DMS153 treated with DMSO at 0.1 percent for 48 hours (cell line): ENCODE results near the gene ALG3.

ENCODE experiments used
- DNase-seq: peaks from one replicate; lab custom pipeline; 2025; ENCODE audit not compliant: unreplicated experiment; lab: John Stamatoyannopoulos, UW

The ALG3 gene

DNA sequence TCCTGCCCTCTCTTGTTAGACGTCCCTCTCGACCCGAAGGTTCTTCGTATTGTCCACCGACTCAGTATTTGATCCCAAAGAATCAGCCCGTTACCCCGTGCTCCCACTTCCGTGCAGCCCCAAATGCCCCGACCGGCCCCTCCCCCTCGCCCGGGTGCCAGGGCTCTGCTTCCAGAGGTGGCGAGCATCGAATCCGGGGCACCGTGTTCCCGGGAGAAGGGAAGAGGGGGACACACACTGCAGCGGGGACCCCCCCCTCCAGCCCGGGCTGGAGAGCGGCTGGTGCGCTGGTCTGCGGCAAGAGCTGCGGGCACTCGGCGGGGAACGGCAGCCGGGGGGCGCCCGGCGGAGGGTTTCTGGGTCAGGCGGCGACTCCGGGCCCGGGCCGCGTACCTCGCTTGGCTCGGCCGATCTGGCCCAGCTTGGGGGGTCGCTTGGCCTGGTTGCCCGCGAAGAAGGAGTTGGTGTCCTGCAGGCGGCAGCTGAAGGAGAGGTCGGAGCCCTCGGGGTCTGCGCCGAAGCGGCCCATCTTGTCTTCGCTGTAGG is 12.0 kb upstream of the ALG3 start:
- DNase-seq: no peak

DNA sequence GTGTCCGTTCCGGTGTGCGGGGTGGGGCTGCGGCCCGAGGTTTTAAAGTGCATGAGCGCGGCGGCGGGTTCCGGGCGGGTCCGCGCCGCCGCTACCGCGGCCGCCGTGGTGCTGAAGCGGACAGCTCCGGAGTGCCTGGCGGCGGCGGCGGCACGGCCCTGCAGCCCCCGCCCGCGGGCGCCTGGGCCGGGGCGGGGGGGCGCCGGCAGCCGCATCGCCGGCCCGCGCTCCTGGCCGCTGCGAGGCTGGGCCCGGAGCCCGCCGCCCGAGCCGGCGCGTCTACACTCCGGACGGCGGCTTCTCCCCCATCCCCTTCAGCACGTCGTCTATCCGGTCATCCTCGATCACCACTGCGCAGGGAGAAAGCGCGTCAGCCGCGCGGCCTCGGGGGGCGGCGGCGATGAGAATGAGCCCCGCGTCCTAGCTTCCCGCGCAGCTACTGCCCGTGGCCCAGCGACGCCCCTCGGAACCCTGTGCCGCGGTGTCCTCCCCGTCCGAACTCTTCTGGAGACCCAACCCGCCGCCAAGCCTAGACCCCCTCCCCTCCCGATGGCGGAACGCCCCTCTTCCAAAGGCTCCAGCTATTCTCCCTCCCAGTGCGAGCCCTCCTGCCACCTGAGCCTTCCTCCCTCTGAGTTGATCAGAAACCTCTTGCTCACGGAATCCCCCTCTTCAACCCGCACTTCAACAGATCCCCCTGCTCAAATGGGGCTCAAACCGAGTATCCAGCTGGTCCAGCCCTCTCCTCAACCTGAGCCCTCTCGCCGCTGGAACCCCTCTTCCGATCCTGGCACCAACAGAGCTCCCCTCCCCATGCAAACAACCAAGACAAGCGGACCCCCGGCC is 11.3 kb upstream of the ALG3 start:
- DNase-seq: no peak

DNA sequence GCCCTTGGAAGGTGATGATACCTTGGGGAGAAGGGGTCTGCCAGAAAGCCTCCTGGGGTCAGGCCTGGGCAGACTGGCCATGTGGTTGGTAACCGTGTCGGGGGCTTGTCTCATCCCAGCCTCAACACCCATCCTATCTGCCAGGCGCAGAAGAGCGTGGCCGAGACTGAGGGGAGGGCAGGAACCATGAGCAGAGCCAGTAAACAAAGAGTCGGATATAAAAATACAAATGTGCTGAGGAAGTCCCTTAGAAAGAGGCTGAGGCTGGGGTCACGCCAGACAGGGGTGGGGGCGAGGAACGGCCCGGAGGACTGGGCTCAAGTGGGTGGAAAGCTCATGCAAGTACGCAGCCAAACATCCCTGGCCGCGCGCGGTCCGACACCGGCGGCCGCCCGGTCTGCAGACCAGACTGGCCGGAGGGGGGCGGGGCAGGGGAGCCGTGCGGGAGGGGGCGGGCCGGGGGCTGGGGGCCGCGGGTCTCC is 10.7 kb upstream of the ALG3 start:
- DNase-seq: no peak

DNA sequence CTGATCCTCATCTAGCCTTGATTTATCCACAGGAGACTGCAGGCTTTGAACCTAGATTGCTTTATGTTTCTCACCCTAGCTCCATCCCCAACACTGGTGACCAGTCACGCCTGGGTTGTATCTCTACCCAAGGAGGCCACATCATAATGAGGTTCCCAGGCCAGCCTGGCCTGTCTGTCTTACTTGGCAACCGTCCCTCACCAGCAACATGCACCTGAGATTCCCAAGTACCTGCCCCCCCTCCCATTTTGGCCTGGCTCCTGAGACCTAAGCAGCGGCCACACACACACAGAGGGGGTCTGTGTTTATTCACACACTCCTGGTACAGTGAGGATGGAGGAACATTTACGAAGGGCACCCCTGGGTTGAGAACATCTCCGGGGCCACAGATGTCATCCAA is 10.2 kb upstream of the ALG3 start:
- no peak for DNase-seq

DNA sequence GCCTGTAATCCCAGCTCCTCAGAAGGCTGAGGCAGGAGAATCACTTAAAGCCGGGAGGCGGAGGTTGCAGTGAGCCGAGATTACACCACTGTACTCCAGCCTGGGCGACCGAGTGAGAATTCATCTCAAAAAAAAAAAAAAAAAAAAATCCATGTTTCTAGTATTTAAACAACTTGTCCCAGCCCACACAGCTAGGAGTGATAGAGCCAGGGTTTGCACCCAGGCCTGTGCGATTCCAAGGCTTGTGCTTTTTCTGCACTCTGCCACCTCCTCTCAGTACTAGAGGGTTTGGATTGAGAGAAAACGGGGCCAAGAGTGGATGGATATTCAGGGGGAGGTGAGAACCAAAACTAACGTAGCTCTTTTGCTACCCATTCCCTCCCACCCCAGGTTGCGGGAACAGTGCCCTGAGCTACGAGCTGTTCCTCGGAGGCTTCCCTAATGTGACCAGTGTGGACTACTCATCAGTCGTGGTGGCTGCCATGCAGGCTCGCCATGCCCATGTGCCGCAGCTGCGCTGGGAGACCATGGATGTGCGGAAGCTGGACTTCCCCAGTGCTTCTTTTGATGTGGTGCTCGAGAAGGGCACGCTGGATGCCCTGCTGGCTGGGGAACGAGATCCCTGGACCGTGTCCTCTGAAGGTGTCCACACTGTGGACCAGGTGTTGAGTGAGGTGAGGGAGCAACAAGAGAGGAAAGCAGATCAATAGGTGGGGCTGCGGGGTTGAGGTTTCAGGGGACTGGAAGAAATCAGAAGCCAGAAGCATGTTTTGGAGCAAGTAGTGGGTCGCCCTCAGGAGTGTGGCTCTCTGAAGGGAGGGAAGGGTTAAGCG is 8.5 kb upstream of the ALG3 start:
- DNase-seq: no peak

DNA sequence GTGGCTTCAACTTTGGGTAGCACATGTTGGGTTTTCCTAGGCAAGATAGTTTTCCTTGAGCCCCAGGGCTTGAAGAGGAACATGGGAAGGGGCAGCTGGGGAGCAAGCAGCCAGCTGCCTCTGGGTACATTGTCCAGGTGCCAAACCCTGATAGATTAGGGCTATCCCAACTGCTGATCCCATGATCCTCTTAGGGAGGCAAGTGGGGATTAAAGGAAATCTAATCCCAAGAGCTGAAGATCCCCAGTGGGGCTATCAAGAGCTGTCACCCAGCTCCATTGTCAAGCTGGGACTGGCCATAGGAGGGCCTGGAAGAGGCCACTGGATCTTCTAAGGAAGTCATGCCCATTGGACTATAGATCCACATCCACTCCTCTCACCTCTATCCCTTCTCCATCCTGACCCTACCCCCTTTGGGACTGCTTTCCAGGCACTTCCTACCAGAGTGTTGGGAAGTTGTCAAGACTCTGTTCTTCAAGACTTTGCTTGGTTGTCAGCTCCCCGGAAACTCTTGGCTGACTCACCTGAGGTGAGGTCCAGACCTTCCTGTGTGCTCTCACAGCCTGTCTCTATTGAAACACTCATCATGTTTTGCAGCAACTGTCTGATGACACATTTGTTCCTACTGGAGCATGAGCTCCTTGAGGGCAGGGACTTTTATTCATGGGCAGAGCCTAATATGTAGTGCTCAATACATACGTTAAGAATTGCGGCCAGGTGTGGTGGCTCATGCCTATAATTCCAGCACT is 6.7 kb upstream of the ALG3 start:
- DNase-seq: no peak

DNA sequence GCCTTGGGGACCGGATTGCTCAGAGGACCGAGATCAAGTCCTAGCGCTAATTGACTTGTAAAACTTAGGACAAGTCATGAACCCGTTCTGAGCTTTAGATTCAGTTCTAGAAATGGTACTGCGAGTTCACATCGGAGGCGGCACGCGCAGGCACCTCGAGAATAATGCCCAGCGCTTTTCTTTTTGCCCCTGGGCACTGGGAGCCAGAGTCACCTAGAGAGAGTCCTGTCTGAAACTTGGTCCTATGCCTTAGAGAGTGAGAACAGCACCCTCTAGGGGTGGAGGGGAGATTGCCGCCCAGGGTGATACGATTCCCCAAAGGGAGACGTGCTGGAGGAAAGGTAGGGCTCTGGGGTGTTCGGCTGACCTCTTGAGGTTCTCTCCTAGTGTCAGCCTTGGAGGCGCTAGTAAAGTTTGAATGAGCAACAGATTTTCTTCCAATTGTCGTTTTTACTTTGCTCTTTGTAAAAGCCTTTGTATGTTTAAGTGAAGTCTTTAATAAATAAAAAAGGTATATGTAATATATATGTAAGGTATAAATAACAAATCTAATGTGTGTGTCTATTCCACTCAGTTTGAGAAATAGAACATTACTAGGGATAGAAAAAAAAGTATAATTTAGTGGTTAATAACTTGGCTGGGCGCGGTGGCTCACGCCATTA is 1.5 kb upstream of the ALG3 start:
- DNase-seq: peak; percentile 91

DNA sequence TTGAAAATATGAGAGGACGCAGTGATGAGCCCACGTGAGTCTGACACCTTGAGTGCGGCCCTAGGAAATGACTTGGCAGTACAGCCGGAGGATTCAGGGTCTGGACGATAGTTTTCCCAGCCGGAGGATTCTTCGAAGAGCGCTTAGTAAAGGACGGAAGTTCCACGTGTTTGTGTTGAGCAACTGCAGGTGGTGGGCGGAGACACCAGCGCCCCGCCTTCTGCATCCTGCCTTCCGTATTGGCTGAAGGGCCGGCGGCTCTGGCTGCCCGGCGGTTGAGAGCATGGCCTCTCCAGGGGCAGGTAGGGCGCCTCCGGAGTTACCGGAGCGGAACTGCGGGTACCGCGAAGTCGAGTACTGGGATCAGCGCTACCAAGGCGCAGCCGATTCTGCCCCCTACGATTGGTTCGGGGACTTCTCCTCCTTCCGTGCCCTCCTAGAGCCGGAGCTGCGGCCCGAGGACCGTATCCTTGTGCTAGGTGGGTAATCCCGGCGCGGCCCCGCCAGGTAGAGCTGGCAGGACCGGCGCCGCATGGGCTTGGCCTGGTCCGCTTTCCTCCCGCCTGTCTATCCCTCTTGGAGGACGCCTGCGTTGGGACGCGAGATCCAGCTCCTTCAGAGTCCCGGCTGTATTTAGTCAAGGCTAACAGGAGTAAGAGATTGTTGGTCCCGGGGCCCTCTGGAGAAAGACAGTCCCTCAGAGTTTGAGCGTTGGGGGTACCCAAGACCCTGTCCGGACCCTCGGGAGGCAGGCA is 827 bp upstream of the ALG3 start, which contains the start of gene EEF1AKMT4:
TSS of gene EEF1AKMT4 (plus strand) at position 261 of the 755 bp plus-strand sequence. CDS start at position 284, 23 bp downstream.
- peak; percentile 94 for DNase-seq

DNA sequence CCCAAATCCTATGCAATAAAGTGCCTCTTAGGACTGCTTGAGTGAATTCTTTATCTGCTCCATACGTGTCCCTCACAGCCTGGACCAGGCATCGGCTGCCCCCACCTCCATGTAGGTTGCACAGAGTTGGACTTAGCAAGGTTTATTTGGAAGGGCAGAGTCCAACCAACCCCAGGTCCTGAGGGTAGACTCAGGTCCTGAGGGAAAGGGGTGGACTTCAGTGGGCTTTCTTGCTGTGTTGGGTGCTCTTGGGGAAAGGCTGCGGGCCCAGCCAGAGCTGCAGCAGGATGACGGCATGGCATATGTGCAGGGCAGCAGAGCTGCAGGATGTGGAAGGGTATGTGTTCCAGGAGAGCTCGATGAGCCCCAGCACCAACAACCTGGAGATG is 6.5 kb downstream of the ALG3 start:
- DNase-seq: no peak

DNA sequence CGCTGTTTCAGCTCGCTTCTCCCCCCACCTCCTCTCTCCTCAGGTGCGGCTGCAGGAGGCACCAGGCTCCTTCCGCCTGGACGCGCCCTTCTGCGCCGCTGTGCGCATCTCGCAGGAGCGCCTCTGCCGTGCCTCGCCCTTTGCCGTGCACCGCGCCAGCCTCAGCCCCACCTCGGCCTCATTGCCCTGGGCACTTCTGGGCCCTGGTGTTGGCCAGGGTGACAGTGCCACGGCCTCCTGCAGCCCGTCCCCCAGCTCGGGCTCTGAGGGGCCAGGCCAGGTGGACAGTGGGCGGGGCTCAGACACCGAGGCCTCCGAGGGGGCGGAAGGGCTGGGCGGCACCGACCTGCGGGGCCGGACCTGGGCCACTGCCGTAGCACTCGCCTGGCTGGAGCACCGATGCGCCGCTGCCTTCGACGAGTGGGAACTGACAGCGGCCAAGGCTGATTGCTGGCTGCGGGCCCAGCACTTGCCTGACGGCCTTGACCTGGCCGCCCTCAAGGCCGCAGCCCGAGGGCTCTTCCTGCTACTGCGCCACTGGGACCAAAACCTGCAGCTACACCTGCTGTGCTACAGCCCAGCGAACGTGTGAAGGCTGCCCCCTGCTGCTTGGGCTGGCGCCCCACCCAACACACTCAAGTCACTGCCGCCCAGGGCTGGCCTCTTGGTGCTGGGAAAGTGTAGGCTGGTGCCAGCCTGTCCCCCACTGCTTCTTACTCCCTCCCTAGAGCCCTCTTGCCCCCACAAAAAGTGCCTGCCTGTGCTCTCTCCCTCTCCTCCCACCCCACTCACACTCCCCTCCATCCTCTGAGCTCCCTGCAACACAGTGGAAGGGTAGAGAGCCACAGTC is 7.1 kb downstream of the ALG3 start:
- DNase-seq: peak; percentile 76

DNA sequence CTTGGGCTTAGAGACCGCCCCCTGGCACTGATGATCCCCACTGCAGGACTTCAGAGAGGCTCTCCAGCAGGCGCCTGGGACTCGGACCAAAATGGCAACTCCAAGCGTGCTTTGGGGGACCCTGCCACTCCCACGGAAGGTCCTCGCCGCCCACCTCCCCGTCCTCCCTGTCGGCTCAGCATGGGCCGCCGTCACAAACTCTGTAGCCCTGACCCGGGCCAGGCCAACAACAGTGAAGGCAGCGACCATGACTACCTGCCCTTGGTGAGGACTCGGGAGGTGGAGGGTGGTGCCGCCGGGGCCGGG is 7.7 kb downstream of the ALG3 start:
- DNase-seq: no peak

DNA sequence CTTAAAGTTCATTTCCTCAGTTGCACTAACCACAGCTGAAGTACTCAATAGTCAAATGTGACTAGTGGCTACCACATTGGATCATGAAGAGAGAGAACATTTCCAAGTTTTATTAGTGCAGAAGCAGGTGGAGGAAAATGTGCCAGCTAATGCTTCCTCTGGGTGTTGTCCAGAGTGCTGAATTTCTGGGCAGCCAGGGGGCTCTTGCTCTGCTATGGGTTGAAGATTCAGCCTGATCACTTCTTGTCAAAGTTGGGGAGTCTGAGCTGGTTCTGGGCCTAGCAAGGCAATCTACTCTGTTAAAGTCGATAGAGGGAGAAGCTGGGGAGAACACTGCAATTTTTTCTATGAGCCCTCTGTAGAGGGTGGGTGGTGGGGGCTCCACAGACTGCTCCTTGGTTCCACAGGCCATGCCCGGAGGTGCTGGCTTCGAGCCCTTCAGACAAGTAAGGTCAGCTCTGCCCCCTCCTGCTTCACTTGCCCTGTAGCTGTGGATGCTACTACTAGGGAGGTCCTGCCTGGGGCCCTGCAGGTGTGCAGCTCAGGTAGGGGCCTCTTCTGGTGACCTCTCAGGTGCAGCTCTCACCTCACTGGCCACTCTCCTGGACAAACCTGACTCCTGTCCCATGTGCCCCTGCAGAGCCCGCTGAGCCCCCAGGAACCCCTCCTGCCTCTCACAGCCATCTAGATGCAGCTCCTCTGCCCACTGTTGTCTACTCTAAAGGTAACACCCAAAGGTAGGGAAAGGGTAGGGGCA is 8.2 kb downstream of the ALG3 start:
- no peak for DNase-seq

DNA sequence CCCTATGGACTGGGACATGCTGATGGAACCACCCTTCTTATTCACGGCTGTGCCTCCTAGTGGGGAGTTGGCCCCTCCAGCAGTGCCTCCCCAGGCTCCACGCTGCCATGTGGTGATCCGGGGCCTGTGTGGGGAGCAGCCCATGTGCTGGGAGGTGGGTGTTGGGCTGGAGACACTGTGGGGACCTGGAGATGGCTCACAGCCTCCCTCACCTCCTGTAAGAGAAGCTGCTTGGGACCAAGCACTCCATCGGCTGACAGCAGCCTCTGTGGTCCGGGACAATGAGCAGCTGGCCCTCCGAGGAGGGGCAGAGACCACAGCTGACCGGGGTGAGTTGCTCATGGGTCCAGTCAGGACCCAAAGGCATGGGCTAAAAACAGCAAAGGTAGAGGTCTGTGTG is 9.1 kb downstream of the ALG3 start:
- no peak for DNase-seq

DNA sequence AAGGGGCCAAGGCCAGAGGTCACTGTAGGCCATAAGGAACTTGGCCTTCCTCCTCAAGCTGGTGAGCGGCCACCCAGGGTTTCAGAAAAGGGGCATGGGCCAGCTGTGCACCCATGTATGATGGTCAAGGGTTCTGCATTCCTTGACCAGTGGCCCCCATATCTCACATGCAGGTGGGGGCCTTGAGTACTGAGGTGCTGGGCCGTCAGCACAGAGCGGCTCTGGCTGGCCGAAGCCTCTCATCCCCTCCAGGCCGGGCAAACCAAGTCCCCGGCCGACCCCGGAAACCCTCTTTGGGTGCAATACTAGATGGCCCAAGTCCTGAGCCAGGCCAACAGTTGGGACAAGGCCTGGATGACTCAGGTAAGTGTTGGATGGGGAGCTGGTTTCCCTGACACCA is 9.5 kb downstream of the ALG3 start:
- DNase-seq: no peak

DNA sequence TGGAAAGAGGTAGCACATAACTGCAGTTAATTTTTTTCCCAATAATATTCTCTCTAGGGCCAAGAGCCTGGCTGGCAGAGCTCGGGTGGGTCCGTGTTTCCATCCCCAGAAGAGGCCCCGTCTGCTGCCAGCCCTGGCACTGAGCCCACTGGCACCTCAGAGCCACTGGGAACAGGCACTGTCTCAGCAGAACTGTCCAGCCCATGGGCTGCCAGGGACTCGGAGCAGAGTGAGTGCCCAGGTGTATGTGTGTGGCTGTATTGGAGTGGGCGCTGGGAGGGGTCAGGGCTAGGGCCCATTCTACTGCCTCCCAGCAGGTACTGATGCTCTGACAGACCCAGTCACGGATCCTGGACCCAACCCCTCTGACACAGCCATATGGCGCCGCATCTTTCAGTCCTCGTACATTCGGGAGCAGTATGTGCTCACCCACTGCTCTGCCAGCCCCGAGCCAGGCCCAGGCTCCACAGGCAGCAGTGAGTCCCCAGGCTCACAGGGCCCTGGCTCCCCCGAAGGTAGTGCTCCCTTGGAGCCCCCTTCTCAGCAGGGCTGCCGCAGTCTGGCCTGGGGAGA is 10.4 kb downstream of the ALG3 start:
- DNase-seq: no peak

DNA sequence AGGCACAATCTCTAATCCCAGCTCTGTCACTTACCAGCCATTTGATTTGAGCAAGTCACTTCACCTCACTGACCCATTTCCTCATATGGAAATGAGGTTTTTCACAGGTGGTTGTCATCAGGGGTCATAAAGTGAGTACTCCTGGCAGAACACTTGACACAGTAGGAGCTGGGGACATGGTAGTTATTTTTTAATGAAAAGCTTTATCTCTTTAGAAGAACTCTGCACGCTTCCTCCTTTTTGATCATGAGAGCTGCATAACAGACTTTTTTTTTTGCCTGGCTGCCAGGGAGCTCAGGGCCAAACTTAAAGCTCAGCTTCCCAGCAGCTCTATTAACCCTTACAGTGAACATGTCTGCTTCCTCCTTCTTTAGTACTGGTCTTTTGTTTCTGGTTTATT is 11.0 kb downstream of the ALG3 start:
- DNase-seq: no peak

DNA sequence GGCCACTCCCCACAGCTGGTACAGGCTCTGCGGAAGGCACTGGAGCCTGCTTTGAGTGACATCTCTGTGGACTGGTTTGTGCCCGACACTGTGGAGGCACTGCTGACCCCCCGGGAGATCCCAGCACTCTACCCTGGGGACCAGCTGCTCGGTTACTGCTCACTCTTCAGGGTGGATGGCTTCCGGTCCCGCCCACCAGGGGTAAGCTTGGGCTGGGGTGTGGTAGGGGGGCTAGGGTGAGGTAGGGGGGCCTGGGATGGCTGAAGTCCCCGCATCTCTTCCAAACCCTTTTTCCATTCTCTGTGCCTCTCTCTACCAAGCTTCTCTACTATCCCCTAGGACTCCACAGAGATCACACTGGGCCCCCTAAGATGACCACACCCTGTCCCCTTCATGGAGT is 11.6 kb downstream of the ALG3 start:
- no peak for DNase-seq

DNA sequence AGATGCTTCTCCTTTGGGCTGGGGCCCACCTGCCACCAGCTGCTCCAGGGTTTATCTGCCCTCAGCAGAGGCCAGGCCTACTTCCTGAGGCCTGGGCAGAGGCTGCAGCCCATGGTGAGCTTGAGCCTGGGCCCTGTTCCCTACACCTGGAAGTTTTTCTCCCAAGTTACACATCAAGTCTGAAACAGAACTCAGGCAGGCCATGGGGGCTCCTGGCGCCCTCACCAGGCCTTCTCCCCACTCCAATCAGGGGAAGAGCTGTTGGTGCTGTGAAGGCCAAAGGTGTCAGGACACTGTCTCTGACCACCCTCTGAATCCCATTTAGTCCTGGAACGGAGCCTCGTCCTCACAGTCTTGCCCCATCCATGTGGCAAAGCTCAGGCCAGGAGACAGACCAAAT is 12.1 kb downstream of the ALG3 start:
- no peak for DNase-seq
